ENCODE measurements around the gene GPR148.

Gene GPR148

DNA sequence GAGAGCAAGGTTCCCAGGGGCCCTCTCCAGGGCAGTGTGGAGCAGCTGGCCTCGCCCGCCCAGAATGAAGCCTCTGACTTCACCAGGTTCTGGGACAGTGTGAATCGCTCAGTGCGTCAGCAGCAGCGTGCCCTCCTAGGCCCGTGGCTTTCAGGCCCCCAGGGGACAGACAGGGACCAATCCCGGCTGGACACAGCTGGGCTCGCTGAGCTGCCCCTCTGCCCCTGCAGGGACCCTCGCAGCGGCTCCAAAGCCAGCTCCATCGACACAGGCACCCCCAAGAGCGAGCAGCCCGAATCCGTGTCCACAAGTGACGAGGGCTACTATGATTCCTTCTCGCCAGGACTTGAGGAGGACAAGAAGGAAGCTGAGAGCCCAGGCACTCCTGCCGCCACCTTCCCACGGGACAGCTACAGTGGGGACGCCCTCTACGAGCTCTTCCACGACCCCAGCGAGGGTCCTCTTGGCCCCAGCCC lies 34.1 kb downstream of the GPR148 start:
- no peak for DNase-seq (ENCODE audit: extremely low read depth, low read depth)

DNA sequence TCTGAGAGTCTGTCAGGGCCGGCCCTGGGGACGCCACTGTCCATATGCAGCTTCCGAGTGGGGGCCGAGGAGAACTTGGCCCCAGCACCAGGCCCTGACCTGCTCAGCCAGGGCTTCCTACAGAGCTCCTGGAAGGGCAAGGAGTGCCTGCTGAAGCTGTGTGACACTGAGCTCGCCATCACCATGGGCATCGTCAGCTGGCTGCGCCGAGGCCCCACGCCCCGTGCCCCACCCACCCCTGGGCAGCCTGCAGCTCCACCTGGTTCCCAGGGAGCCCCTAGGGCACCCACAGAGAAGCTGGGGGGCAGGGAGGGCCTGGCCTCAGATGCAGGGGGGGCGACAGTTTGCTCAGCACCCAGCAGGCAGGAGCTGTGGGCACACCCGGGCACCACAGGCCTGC lies 34.5 kb downstream of the GPR148 start:
- no peak for DNase-seq (ENCODE audit: extremely low read depth, low read depth)
- TF ChIP-seq, protein P1, sequence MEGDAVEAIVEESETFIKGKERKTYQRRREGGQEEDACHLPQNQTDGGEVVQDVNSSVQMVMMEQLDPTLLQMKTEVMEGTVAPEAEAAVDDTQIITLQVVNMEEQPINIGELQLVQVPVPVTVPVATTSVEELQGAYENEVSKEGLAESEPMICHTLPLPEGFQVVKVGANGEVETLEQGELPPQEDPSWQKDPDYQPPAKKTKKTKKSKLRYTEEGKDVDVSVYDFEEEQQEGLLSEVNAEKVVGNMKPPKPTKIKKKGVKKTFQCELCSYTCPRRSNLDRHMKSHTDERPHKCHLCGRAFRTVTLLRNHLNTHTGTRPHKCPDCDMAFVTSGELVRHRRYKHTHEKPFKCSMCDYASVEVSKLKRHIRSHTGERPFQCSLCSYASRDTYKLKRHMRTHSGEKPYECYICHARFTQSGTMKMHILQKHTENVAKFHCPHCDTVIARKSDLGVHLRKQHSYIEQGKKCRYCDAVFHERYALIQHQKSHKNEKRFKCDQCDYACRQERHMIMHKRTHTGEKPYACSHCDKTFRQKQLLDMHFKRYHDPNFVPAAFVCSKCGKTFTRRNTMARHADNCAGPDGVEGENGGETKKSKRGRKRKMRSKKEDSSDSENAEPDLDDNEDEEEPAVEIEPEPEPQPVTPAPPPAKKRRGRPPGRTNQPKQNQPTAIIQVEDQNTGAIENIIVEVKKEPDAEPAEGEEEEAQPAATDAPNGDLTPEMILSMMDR (IDR thresholded peaks at IDR 0.05; ENCODE audit: low read depth, low read length) = no peak

More for the DNA sequence above, 34.1 kb downstream of the GPR148 start:
- TF ChIP-seq, protein P1 (IDR thresholded peaks at IDR 0.05; ENCODE audit: low read depth, low read length) = no peak

DNA sequence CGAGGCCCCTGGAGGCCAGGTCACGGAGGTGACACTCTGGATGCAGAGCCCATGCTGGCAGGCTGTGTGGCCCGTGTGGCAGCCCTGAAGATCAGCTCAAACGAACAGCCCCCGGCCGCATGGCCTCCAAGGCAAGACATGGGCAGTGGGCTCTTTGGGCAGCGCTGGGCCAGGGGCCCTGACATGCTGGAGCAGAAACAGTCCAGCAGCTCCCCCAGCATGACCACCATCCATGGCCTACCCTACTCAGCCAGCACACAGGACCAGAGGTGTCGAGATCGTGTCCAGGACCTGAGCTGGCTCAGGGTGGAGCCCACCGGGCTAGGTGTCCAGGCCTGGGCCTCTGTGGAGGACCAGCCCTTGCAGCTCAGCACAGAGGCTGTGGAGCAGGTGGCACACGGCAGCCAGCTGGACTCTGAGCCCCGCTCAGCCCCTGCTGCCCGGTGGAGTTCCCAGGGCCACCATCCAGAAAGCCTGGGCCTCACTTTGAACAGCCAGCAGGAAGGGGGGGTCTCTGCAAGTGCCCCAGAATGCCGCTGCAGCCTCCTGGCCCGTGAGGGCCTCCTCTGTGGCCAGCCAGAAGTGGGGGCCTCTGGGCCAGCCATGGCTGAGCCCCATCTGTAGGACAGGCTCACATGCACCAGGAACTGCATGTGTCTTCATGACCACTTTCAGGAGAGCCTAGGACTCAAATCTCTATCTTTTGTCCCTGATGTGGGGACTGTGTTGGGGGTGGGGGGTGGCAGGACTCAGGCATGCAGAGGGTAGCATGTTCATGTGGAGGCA lies 35.4 kb downstream of the GPR148 start:
- TF ChIP-seq, protein P1 (IDR thresholded peaks at IDR 0.05; ENCODE audit: low read depth, low read length) = no peak

DNA sequence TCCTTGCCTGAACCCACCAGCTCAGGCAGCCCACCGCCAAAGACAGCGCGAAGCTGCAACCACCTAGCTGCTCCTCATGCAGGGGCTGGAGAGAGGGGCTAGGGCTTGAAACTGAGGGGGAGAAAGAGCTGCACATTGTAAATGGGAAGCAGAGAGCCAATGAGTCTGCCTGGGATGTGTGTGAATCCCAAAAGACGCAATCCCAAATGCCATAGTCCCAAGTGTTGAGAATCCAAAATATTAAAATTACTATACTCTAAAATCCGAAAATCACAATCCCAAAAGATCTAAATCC lies 35.9 kb downstream of the GPR148 start:
- TF ChIP-seq, protein P1 (IDR thresholded peaks at IDR 0.05; ENCODE audit: low read depth, low read length) = no peak
- DNase-seq (ENCODE audit: extremely low read depth, low read depth) = no peak

More for the DNA sequence above, 35.4 kb downstream of the GPR148 start:
- no peak for DNase-seq (ENCODE audit: extremely low read depth, low read depth)

DNA sequence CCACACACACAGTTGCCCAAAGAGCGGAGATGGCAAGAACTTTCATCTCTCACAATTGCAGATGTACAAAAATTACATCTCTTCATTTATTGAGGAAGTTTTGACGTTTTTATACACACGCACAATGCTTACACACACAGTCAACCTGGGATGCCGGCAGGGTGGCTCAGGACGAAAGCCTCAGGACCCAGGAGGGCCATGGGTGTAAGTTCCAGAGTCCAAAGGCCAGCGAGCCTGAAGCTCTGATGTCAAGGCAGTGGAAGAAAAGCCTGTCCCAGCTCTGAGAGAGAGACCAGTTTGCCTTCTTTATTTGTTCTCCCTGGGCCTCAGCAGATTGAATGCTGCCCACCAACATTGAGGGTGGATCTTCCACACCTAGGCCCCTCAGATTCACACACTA lies 36.6 kb downstream of the GPR148 start:
- DNase-seq (ENCODE audit: extremely low read depth, low read depth) = no peak
- TF ChIP-seq, protein P1 (IDR thresholded peaks at IDR 0.05; ENCODE audit: low read depth, low read length) = no peak

DNA sequence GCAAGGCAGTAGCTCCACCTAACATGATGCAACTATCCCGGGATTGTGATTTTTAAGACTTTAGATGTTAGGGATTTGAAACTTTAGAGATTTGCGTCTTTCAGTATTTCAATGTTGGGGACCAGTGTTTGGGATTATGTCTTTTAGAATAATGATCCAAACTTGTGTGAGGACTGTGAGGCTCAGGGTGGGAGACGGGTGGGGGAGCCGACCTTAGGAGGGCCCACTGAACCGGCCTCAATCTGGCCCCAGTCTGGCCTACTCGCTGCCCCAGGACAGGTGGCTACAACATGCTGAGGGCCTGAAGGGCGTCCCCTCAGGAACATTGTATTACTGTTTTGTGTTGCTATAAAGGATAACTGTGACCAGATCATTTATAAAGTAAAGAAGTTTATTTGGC lies 37.2 kb downstream of the GPR148 start:
- no peak for DNase-seq (ENCODE audit: extremely low read depth, low read depth)
- TF ChIP-seq, protein P1 (IDR thresholded peaks at IDR 0.05; ENCODE audit: low read depth, low read length) = no peak

DNA sequence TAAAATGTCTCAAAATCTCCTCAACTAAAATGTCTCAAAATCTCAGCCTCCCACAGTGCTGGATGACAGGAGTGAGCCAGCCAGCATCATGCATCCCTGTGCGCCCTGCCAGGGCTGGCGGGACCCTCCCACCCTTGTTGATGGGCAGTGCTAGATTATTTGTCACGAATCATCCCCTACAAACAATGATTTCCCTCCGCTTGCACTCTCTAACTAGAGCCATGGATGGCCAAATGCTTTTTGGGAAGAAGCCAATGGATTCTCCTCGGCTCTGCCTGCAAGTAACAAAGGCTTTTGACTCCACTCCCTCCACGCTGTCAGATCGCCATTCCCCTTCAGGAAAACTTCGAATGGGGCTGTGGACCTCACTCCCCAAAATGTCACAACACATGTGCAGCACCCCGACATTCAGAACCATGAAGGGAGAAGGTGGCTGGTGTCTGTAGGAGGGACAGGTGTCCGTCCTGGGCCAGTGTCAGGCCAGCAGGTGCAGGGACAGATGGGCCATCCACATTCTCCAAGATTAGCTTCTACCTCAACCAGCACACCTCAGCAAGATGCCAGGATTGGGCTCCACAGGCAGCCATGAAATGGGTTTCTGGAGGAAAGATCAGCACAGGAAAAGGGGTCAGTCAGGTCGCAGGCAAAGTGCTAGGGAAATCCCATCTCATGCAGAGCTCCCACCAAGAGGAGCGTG lies 38.0 kb downstream of the GPR148 start:
- TF ChIP-seq, protein P1 (IDR thresholded peaks at IDR 0.05; ENCODE audit: low read depth, low read length) = no peak
- DNase-seq (ENCODE audit: extremely low read depth, low read depth) = no peak
